HEK293T (cell line): ENCODE results near the gene ATXN3.

Experiments used
- CTCF ChIA-PET: fragments of 350-600 bp; formaldehyde crosslinking; extraction: SDS; loops from one replicate; lab custom pipeline; 2021; ENCODE audit warnings: antibody characterized with exemption, inconsistent platforms; lab: Yijun Ruan, JAX
- POLR2A ChIA-PET: fragments of 350-600 bp; formaldehyde crosslinking; extraction: SDS; loops from one replicate; lab custom pipeline; 2020; ENCODE audit warnings: antibody characterized with exemption, inconsistent platforms; lab: Yijun Ruan, JAX
- DNase-seq: peaks from one replicate; pipeline ENCODE4 v3.0.0; 2012; ENCODE audit warnings: mixed read lengths; ENCODE audit errors: extremely low spot score
- ARNT ChIP-seq: fragments of 450-650 bp; IDR thresholded peaks from 2 replicates; pipeline ENCODE4 v1.6.1; 2017; ENCODE audit warnings: mild to moderate bottlenecking
- BHLHE40 ChIP-seq: fragments of 450-650 bp; IDR thresholded peaks from 2 replicates; pipeline ENCODE4 v1.6.1; 2016; ENCODE audit warnings: mild to moderate bottlenecking, moderate library complexity, borderline replicate concordance
- CTBP1 ChIP-seq: fragments of 450-650 bp; IDR thresholded peaks from 2 replicates; pipeline ENCODE4 v1.6.1; 2016; ENCODE audit warnings: borderline replicate concordance
- ELF4 ChIP-seq: fragments of 450-650 bp; IDR thresholded peaks from 2 replicates; pipeline ENCODE4 v1.6.1; 2017; ENCODE audit warnings: antibody characterized with exemption
- FOXA1 ChIP-seq: fragments of 450-650 bp; IDR thresholded peaks from 2 replicates; pipeline ENCODE4 v1.6.1; 2016; ENCODE audit warnings: mild to moderate bottlenecking
- FOXK2 ChIP-seq: fragments of 450-650 bp; IDR thresholded peaks from 2 replicates; pipeline ENCODE4 v1.6.1; 2016; ENCODE audit warnings: mild to moderate bottlenecking
- FOXM1 ChIP-seq: fragments of 450-650 bp; IDR thresholded peaks from 2 replicates; pipeline ENCODE4 v1.6.1; 2017; ENCODE audit warnings: mild to moderate bottlenecking, borderline replicate concordance
- HDGF ChIP-seq: fragments of 450-650 bp; IDR thresholded peaks from 2 replicates; pipeline ENCODE4 v1.6.1; 2017; ENCODE audit warnings: antibody characterized with exemption, borderline replicate concordance
- L3MBTL2 ChIP-seq: fragments of 450-650 bp; conservative IDR thresholded peaks from 2 replicates; pipeline ENCODE4 v1.6.1; 2016; ENCODE audit warnings: mild to moderate bottlenecking
- LEF1 ChIP-seq: fragments of 450-650 bp; IDR thresholded peaks from 2 replicates; pipeline ENCODE4 v1.6.1; 2017; ENCODE audit warnings: mild to moderate bottlenecking, borderline replicate concordance
- NFRKB ChIP-seq: fragments of 450-650 bp; IDR thresholded peaks from 2 replicates; pipeline ENCODE4 v1.6.1; 2016; ENCODE audit warnings: mild to moderate bottlenecking, moderate library complexity
- PKNOX1 ChIP-seq: fragments of 450-650 bp; IDR thresholded peaks from 2 replicates; pipeline ENCODE4 v1.6.1; 2016
- SP1 ChIP-seq: fragments of 450-650 bp; IDR thresholded peaks from 2 replicates; pipeline ENCODE4 v1.6.1; 2017
- SUZ12 ChIP-seq: fragments of 450-650 bp; IDR thresholded peaks from 2 replicates; pipeline ENCODE4 v1.6.1; 2016; ENCODE audit warnings: mild to moderate bottlenecking
- TARDBP ChIP-seq: fragments of 450-650 bp; IDR thresholded peaks from 2 replicates; pipeline ENCODE4 v1.6.1; 2016
- ZNF384 ChIP-seq: fragments of 450-650 bp; IDR thresholded peaks from 2 replicates; pipeline ENCODE4 v1.6.1; 2016

The ATXN3 gene

GRCh38 chr14:92106143-92106926, at the start of gene ATXN3:
ATXN3 (minus strand) TSS chr14:92106582; CDS start chr14:92106552, 30 bp downstream.
- peak; percentile 97 for DNase-seq
- CTCF ChIA-PET, result interaction anchor here (0.6 to 1.6 kb wide), 6 partner anchors 11 to 1686 kb away, joined by 3 to 31 read pairs (median 6); partner anchors contain the start of genes CPSF2 and NDUFB1
- TF ChIP-seq FOXM1 (peak; percentile 64; the same call in 1 of the 2 replicates), FOXK2 (no peak), SUZ12 (no peak), FOXA1 (no peak), TARDBP (peak; percentile 55; the same call in 1 of the 2 replicates), L3MBTL2 (peak; percentile 36; the same call in 1 of the 2 replicates), LEF1 (no peak)
- POLR2A ChIA-PET, result interaction anchor here (0.7 to 4.7 kb wide), 9 partner anchors 8 to 217 kb away, joined by 3 to 77 read pairs (median 3); partner anchors contain the start of genes CPSF2, NDUFB1, SLC24A4 and TRIP11

GRCh38 chr14:92154283-92154942, 48.0 kb upstream of the ATXN3 start:
- TF ChIP-seq ARNT (no peak), FOXM1 (no peak), LEF1 (no peak), NFRKB (no peak), HDGF (no peak), FOXK2 (no peak)
- DNase-seq, result no peak
- CTCF ChIA-PET, result no interaction called here
- POLR2A ChIA-PET, result interaction anchor here (1.1 kb wide), 1 partner anchor 18 kb away, joined by 3 read pairs; no protein-coding TSS in a partner anchor

- CTCF ChIA-PET, result no interaction called here
- POLR2A ChIA-PET, result interaction anchor here (1.1 kb wide), 1 partner anchor 17 kb away, joined by 3 read pairs; no protein-coding TSS in a partner anchor
- no peak for DNase-seq
- TF ChIP-seq SUZ12 (no peak), L3MBTL2 (no peak), CTBP1 (no peak), FOXM1 (no peak), ELF4 (no peak), FOXK2 (no peak), PKNOX1 (no peak), NFRKB (no peak), ZNF384 (no peak), FOXA1 (no peak), ARNT (no peak), TARDBP (no peak), HDGF (no peak)
Measured at GRCh38 chr14:92153581-92153980, 47.2 kb upstream of the ATXN3 start.

GRCh38 chr14:92144708-92145107, 38.3 kb upstream of the ATXN3 start:
- TF ChIP-seq FOXK2 (no peak), LEF1 (no peak), ZNF384 (no peak), NFRKB (no peak), ARNT (no peak), SP1 (no peak), FOXM1 (no peak), BHLHE40 (no peak), ELF4 (no peak), HDGF (no peak), PKNOX1 (no peak), L3MBTL2 (no peak), FOXA1 (no peak), TARDBP (no peak), SUZ12 (no peak), CTBP1 (no peak)
- ChIA-PET CTCF (interaction anchor here (0.6 kb wide), 1 partner anchor 544 kb away, joined by 3 read pairs; no protein-coding TSS in a partner anchor), POLR2A (interaction anchor here (2.2 kb wide), 1 partner anchor 23 kb away, joined by 6 read pairs; the partner anchor contains the start of genes CPSF2 and NDUFB1)
- DNase-seq, result no peak

GRCh38 chr14:92143962-92144361, 37.6 kb upstream of the ATXN3 start:
- TF ChIP-seq PKNOX1 (no peak), ARNT (no peak), ZNF384 (no peak), CTBP1 (no peak), FOXA1 (no peak), SP1 (no peak), TARDBP (no peak), BHLHE40 (no peak), HDGF (no peak), LEF1 (no peak), FOXM1 (no peak), FOXK2 (no peak), ELF4 (no peak), SUZ12 (no peak), NFRKB (no peak), L3MBTL2 (no peak)
- ChIA-PET POLR2A (interaction anchor here (2.2 kb wide), 1 partner anchor 22 kb away, joined by 6 read pairs; the partner anchor contains the start of genes CPSF2 and NDUFB1), CTCF (interaction anchor here (0.6 kb wide), 1 partner anchor 545 kb away, joined by 3 read pairs; no protein-coding TSS in a partner anchor)
- DNase-seq, result no peak
